SK-N-MC (cell line): Measurements from ENCODE around the gene IL1R1.

Experiments
- EZH2 ChIP-seq: fragments of 200-600 bp; sonication (generic); IDR thresholded peaks from one replicate; pipeline ENCODE4 v1.6.1; 2017; ENCODE audit warnings: antibody characterized with exemption
- POLR2AphosphoS5 ChIP-seq: IDR thresholded peaks from 2 replicates; pipeline ENCODE4 v1.6.1; 2012; ENCODE audit warnings: mild to moderate bottlenecking, low read depth, low read length, borderline replicate concordance

- no peak for TF ChIP-seq EZH2
- no peak for TF ChIP-seq POLR2AphosphoS5
Measured at GRCh38 chr2:102126169-102126568, 16.4 kb upstream of the IL1R1 start.
